H1 (cell line): ENCODE results near the gene AEBP1. TPM values are rescaled to one million over a fixed set of nuclear protein-coding genes. Genes with fewer than 3 reads are reported as not detected.

Source experiments
- CTCF ChIA-PET: fragments of 300-600 bp; sonication (Branson Sonifier 250); formaldehyde crosslinking; loops from one replicate; lab custom pipeline; 2021; ENCODE audit not compliant: partially characterized antibody; lab: Charles Lee
- POLR2A ChIA-PET: fragments of 300-600 bp; sonication (Branson Sonifier 250); formaldehyde crosslinking; loops from one replicate; lab custom pipeline; 2021; ENCODE audit warnings: inconsistent platforms; ENCODE audit not compliant: partially characterized antibody; lab: Charles Lee
- DNase-seq, 2 experiments: peaks; one replicate each; pipeline versions ENCODE4 v3.0.0 to v3.0.0-alpha.2; 2010 to 2022; ENCODE audit warnings: low spot score in 2 of 2, low read depth in 1 of 2, mixed read lengths in 1 of 2
- FAIRE-seq: peaks from 2 replicates; lab custom pipeline; 2011; peaks lifted over from hg19 to GRCh38; lab: Jason Lieb, UNC
- H2AFZ ChIP-seq: 2 replicates; pipeline ENCODE4 v1.8.1; 2012; ENCODE audit warnings: low read length, inconsistent platforms
- H2AK5ac ChIP-seq: 2 replicates; pipeline ENCODE4 v1.6.1; 2013; ENCODE audit warnings: low read depth, low read length
- H2BK120ac ChIP-seq: replicated peaks from 2 replicates; pipeline ENCODE3; 2013; ENCODE audit warnings: low read depth, low read length, inconsistent platforms
- H2BK12ac ChIP-seq: 2 replicates; pipeline ENCODE4 v1.6.1; 2013; ENCODE audit warnings: low read depth, low read length
- H2BK15ac ChIP-seq: 2 replicates; pipeline ENCODE4 v1.6.1; 2013; ENCODE audit warnings: low read length
- H2BK20ac ChIP-seq: 2 replicates; pipeline ENCODE4 v1.6.1; 2013; ENCODE audit warnings: low read length
- H2BK5ac ChIP-seq: 2 replicates; pipeline ENCODE4 v1.6.1; 2013; ENCODE audit warnings: low read depth, low read length
- H3K14ac ChIP-seq: 2 replicates; pipeline ENCODE4 v1.6.1; 2013; ENCODE audit warnings: inconsistent platforms; ENCODE audit not compliant: insufficient read length
- H3K18ac ChIP-seq: 2 replicates; pipeline ENCODE4 v1.6.1; 2013; ENCODE audit warnings: low read length; ENCODE audit errors: extremely low read depth
- H3K23ac ChIP-seq: 2 replicates; pipeline ENCODE4 v1.6.1; 2013; ENCODE audit warnings: inconsistent platforms; ENCODE audit not compliant: insufficient read length
- H3K23me2 ChIP-seq: 2 replicates; pipeline ENCODE4 v1.6.1; 2013; ENCODE audit warnings: low read depth, low read length
- H3K27ac ChIP-seq: 2 replicates; pipeline ENCODE4 v1.6.1; 2011; ENCODE audit warnings: low read depth, low read length, inconsistent platforms
- H3K27me3 ChIP-seq, 4 experiments: replicated peaks in 1 of 4; 1 replicate in 1 of 4; 2 replicates in 3 of 4; pipeline versions ENCODE4 v1.6.1 to v1.8.1; 2011 to 2013; ENCODE audit warnings: low read length in 3 of 4, mild to moderate bottlenecking in 3 of 4, inconsistent platforms in 2 of 4, mixed read lengths in 2 of 4, moderate library complexity in 1 of 4; ENCODE audit not compliant: control insufficient read depth in 3 of 4, insufficient read depth in 3 of 4; ENCODE audit errors: extremely low read depth in 1 of 4
- H3K36me3 ChIP-seq, 4 experiments: 2 replicates each; pipeline versions ENCODE4 v1.6.1 to v1.8.1; 2011 to 2013; ENCODE audit warnings: mild to moderate bottlenecking in 4 of 4, low read length in 3 of 4, moderate library complexity in 2 of 4, control low read depth in 1 of 4, inconsistent platforms in 1 of 4; ENCODE audit not compliant: insufficient read depth in 4 of 4, control insufficient read depth in 2 of 4
- H3K4ac ChIP-seq: replicated peaks from 2 replicates; pipeline ENCODE3; 2013; ENCODE audit warnings: low read length, low read depth, mixed read lengths, inconsistent platforms; ENCODE audit not compliant: insufficient read length
- H3K4me1 ChIP-seq, 4 experiments: replicated peaks in 1 of 4; 1 replicate in 1 of 4; 2 replicates in 3 of 4; pipeline versions ENCODE4 v1.6.1 to v1.8.1; 2011 to 2013; ENCODE audit warnings: low read length in 3 of 4, inconsistent platforms in 2 of 4, mixed read lengths in 1 of 4; ENCODE audit not compliant: insufficient read depth in 4 of 4, control insufficient read depth in 3 of 4
- H3K4me2 ChIP-seq, 2 experiments: 2 replicates each; pipeline versions ENCODE4 v1.6.1 to v1.8.1; 2011 to 2013; ENCODE audit warnings: low read depth in 2 of 2, low read length in 2 of 2, control low read depth in 1 of 2, inconsistent platforms in 1 of 2, mild to moderate bottlenecking in 1 of 2; ENCODE audit not compliant: insufficient read depth in 1 of 2
- H3K4me3 ChIP-seq, 4 experiments: fragments of 200-600, 300-600 bp in 1 of 4; sonication (generic), shearing (Covaris generic), sonication (Bioruptor Twin) in 1 of 4; 2 replicates each; pipeline versions ENCODE4 v1.5.1 to v1.8.1; 2011 to 2016; ENCODE audit warnings: low read length in 4 of 4, low read depth in 3 of 4, control low read depth in 2 of 4, inconsistent platforms in 2 of 4, mild to moderate bottlenecking in 2 of 4, mixed read lengths in 1 of 4, moderate library complexity in 1 of 4; ENCODE audit not compliant: insufficient read depth in 2 of 4; ENCODE audit errors: extremely low read depth in 1 of 4
- H3K56ac ChIP-seq: replicated peaks from 2 replicates; pipeline ENCODE3; 2013; ENCODE audit warnings: low read depth, mild to moderate bottlenecking, mixed read lengths, low read length, inconsistent platforms; ENCODE audit not compliant: insufficient read length
- H3K79me1 ChIP-seq: 2 replicates; pipeline ENCODE4 v1.6.1; 2013; ENCODE audit warnings: low read depth, low read length, control low read depth
- H3K79me2 ChIP-seq, 2 experiments: 2 replicates each; pipeline versions ENCODE4 v1.6.1 to v1.8.1; 2012 to 2013; ENCODE audit warnings: low read length in 2 of 2, mild to moderate bottlenecking in 2 of 2, inconsistent platforms in 1 of 2; ENCODE audit not compliant: insufficient read depth in 2 of 2, control insufficient read depth in 1 of 2
- H3K9ac ChIP-seq, 4 experiments: replicated peaks in 1 of 4; 1 replicate in 1 of 4; 2 replicates in 3 of 4; pipeline versions ENCODE4 v1.6.1 to v1.8.1; 2011 to 2013; ENCODE audit warnings: low read depth in 3 of 4, low read length in 3 of 4, control low read depth in 2 of 4, mild to moderate bottlenecking in 2 of 4, moderate library complexity in 2 of 4, inconsistent platforms in 1 of 4; ENCODE audit errors: extremely low read depth in 1 of 4
- H3K9me3 ChIP-seq, 2 experiments: 2 replicates each; pipeline versions ENCODE4 v1.6.1 to v1.8.1; 2012 to 2013; ENCODE audit warnings: mild to moderate bottlenecking in 2 of 2, moderate library complexity in 2 of 2, control low read depth in 1 of 2, inconsistent platforms in 1 of 2, low read depth in 1 of 2, low read length in 1 of 2, mixed read lengths in 1 of 2; ENCODE audit not compliant: insufficient read depth in 2 of 2
- H4K20me1 ChIP-seq, 2 experiments: replicated peaks in 1 of 2; 2 replicates each; pipeline versions ENCODE3 to v1.8.1; 2011 to 2013; ENCODE audit warnings: inconsistent platforms in 2 of 2, low read length in 2 of 2, mild to moderate bottlenecking in 1 of 2; ENCODE audit not compliant: insufficient read depth in 2 of 2, control insufficient read depth in 1 of 2
- H4K5ac ChIP-seq: 2 replicates; pipeline ENCODE4 v1.6.1; 2013; ENCODE audit warnings: low read length, low read depth, mixed read lengths, inconsistent platforms; ENCODE audit not compliant: insufficient read length
- H4K8ac ChIP-seq: 2 replicates; pipeline ENCODE4 v1.8.0; 2013; ENCODE audit warnings: mild to moderate bottlenecking, moderate library complexity, low read length, inconsistent platforms; ENCODE audit not compliant: insufficient read depth; ENCODE audit errors: extremely low read depth
- H4K91ac ChIP-seq: replicated peaks from 2 replicates; pipeline ENCODE3; 2013; ENCODE audit warnings: low read length, mixed read lengths, inconsistent platforms; ENCODE audit not compliant: insufficient read length
- GABPA ChIP-seq: IDR thresholded peaks from 2 replicates; pipeline ENCODE4 v1.6.1; 2011; ENCODE audit warnings: mild to moderate bottlenecking, low read length, moderate library complexity, borderline replicate concordance; ENCODE audit not compliant: insufficient read depth
- POLR2A ChIP-seq, 2 experiments: IDR thresholded peaks; 1 replicate in 1 of 2; 2 replicates in 1 of 2; pipeline ENCODE4 v1.6.1; 2011; ENCODE audit warnings: low read depth in 2 of 2, low read length in 2 of 2, mild to moderate bottlenecking in 2 of 2; ENCODE audit errors: control extremely low read depth in 1 of 2
- WGBS, 2 experiments: shearing (Covaris generic) in 1 of 2; methylation state at CpG; one replicate each; pipeline versions ENCODE4 v1.1.6 to v1.1.7; 2013 to 2015; ENCODE audit warnings: low lambda C conversion rate in 2 of 2, mixed read lengths in 2 of 2, inconsistent platforms in 1 of 2, low coverage in 1 of 2, missing lambda C conversion rate in 1 of 2; ENCODE audit not compliant: insufficient replicate concordance in 2 of 2, insufficient coverage in 1 of 2, insufficient read length in 1 of 2; ENCODE audit errors: extremely low coverage in 1 of 2, missing lambda C conversion rate in 1 of 2; 5-methylcytosine and 5-hydroxymethylcytosine counted together
- polyA plus RNA-seq, 7 experiments: library from polyadenylated mRNA; depleted of rRNA in 3 of 7; stranded (reverse) in 5 of 7; unstranded in 2 of 7; fragments of >200 nt in 5 of 7; fragments of 200-250 nt in 2 of 7; gene quantifications; 1 replicate in 5 of 7; 2 replicates in 1 of 7; 4 replicates in 1 of 7; pipeline versions ENCODE4 v1.2.1 to v1.2.3, GENCODE V29; 2011 to 2013; ENCODE audit warnings: missing spikeins in 2 of 7, mixed read lengths in 2 of 7
- total RNA-seq: library from RNA; stranded (reverse); fragmentation: NEBNext Ultra II Directional; extraction: Animal tissue kit (Norgen Biotek cat#: 25700); gene quantifications from 2 replicates; pipeline ENCODE4 v1.2.1, GENCODE V29; 2021

Gene AEBP1
- total and polyA plus RNA-seq, 2 of the 8 experiments (the other 6 are each of a cell fraction or from before 2014, with no cell fraction given), result 10.4 to 41.2 TPM

- no peak for FAIRE-seq
- 93% methylated on average over 5 of the region's 5 CpGs; no CpG with 5 or more reads in 1 of the 2 experiments for WGBS, 2 experiments
- Histone ChIP-seq H4K8ac (0 out of 2 replicates have a peak overlapping the region, but pooled peaks have one; percentile 35), H3K56ac (no peak overlapping the region), H4K20me1 (no peaks in the 10 kb centered on the region), H4K5ac (no peak overlapping the region), H2BK20ac (no peak overlapping the region), H3K4me1 (peaks cover 0 to 14% (median 6%) of the 10 kb centered on the region in 4 experiments; a peak in 4 of 7 replicates), H3K9me3 (no peaks in the 10 kb centered on the region), H2BK5ac (no peak overlapping the region), H4K91ac (no peak overlapping the region), H3K79me2 (no peaks in the 10 kb centered on the region), H3K18ac (no peak overlapping the region), H3K23ac (no peak overlapping the region), H3K4me3 (no peak overlapping the region), H3K27me3 (peaks cover 3 to 10% (median 7%) of the 10 kb centered on the region in 4 experiments; a peak in 6 of 7 replicates), H2AK5ac (no peak overlapping the region), H3K4ac (no peak overlapping the region), H3K27ac (no peak overlapping the region), H3K4me2 (no peak overlapping the region), H2AFZ (no peak overlapping the region), H2BK120ac (no peak overlapping the region), H3K79me1 (no peaks in the 10 kb centered on the region), H3K14ac (no peak overlapping the region), H3K23me2 (peaks cover 6% of the 10 kb centered on the region; the same call in 1 of the 2 replicates), H3K9ac (no peak overlapping the region), H3K36me3 (no peaks in the 10 kb centered on the region), H2BK12ac (no peak overlapping the region), H2BK15ac (no peak overlapping the region)
- POLR2A ChIA-PET, result interaction anchor here (0.9 to 1.3 kb wide), 2 partner anchors 10 to 51 kb away, joined by 3 read pairs; no protein-coding TSS in a partner anchor
- no peak for TF ChIP-seq POLR2A (IDR thresholded peaks at IDR 0.05; ENCODE audit: control extremely low read depth in 1 of 2, low read depth in 2 of 2, low read length in 2 of 2)
- TF ChIP-seq GABPA, result no peak
- CTCF ChIA-PET, result interaction anchor here (1.0 to 6.1 kb wide), 6 partner anchors 19 to 78 kb away, joined by 3 to 46 read pairs (median 4); no protein-coding TSS in a partner anchor
- no peak for DNase-seq
Measured at GRCh38 chr7:44150466-44150832, 46.3 kb downstream of the AEBP1 start.
